Effector CD8-positive, alpha-beta T cell (primary cell): Measurements from ENCODE around the gene NME2.
A peak's percentile ranks its signal among the peaks of the same experiment; 100 is the strongest.
"Not testable (repeated sequence)": the region's sequence is repeated elsewhere in the genome, so short reads cannot be mapped to it uniquely, and the experiment has no call there.

Experiments
- DNase-seq: peaks from one replicate; lab custom pipeline; 2025; lab: John Stamatoyannopoulos, UW
- total RNA-seq, 4 experiments: gene quantifications; one replicate each; lab custom pipeline; 2026; lab: John Stamatoyannopoulos, UW

Gene NME2
- total RNA-seq = 0.18 to 2.1 (median 1.1) reads per million in 4 experiments

DNA sequence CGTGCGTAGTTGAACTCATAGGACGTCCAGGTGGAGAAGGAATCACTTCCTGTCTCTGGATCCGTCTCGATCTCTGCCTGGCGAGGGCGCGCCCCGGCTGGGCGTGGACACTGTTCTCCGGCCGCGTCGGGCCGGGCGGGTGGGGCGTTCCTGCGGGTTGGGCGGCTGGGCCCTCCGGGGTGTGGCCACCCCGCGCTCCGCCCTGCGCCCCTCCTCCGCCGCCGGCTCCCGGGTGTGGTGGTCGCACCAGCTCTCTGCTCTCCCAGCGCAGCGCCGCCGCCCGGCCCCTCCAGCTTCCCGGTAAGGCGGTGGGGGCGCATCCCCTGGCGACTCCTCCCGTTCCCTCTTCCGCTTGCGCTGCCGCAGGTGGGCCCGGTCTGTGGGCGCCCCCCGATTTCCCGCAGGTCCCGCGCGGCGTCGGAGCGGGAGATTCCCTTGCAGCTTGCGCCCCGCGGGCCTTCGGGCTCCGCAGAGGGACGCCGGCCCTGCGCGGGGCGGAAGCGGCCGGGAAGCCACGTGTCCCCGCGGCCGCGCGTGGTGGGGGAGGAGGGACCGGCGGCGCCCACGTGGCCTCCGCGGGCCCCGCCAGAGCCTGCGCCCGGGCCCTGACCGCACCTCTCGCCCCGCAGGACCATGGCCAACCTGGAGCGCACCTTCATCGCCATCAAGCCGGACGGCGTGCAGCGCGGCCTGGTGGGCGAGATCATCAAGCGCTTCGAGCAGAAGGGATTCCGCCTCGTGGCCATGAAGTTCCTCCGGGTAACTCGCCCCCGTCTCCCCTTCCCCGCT is at the start of gene NME2:
TSS of gene NME2 (plus strand) at position 214 of the 789 bp plus-strand sequence. CDS start at position 634, 420 bp downstream.
- peak; percentile 50 for DNase-seq

DNA sequence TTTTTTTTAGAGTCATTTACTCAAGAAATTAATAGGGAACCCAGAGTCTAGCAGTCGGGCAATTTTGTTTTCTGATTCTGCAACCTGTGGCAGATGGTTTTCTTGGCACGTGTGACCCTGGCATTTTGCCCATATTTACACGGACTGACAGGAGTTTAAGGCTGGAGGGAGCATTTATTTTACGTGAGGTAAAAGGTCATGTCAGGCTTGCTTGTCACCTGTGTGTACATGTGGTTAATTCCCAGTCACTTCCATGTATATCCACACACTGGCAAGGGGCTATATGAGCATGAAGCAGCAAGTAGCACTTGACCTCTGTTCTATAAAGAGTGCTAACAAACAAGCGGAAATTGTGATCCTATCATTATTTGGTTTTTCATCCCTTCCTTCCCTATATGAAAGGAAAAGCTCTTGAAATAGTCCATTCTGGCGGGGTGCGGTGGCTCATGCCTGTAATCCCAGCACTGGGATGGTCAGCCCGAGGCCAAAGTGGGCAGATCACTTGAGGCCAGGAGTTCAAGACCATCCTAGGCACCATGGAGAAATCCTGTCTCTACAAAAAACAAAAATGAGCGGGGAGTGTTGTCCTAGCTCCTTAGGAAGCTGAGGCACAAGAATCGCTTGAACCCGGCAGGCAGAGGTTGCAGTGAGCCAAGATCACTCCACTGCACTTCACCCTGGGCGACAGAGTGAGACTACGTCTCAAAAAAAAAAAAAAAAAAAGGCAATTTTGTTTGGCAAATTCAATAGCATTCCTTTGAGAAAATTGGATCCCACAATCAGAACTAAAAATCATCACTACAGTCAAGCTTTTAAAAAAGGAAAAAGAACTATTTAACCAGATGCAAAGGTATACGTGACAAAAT is 47.6 kb upstream of the NME2 start:
- DNase-seq = no peak

DNA sequence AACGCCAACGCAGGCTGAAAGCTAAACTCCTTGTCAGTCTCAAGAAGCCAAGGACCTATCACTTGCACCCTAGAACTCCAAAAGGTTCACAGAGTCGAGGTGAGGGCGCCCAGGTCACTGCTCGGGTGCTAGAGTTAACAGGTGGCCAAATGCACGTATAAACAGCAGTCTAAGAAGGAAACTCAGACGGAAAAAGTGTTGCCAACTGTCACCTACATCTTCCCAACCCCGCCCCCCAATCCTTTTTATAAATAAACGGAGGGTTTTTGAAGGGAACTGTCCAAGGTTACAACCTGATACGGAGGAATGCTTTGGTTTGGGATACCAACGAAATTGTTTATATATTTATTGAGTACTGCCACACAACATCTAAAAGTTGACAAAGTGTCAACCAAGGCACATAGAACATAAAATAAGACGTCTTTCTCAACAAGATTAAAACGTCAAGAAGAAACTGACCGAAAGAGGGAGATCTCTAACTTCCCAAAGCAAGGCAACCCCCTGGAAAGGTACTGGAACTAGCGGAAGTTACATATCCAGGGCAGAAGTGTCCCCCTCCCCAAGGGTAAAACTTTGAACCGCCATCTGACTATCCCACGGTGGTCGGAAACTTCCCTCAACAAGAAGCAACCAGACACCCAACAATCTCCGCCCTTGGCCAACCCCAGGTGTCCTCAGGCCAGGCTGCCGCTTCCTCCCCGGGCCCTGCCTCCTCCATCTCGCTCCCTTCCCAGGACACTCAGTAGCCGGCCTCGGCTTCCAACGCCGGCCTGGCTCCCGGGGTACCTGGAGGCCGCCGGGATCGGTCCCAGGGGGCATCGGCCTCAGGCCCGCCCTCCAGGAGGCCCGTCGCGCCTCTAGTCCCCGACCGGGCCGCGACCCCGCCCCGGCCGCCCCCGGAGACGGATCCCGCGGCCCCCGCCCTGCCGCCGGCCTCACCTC is 46.5 kb upstream of the NME2 start:
- peak; percentile 11 for DNase-seq

DNA sequence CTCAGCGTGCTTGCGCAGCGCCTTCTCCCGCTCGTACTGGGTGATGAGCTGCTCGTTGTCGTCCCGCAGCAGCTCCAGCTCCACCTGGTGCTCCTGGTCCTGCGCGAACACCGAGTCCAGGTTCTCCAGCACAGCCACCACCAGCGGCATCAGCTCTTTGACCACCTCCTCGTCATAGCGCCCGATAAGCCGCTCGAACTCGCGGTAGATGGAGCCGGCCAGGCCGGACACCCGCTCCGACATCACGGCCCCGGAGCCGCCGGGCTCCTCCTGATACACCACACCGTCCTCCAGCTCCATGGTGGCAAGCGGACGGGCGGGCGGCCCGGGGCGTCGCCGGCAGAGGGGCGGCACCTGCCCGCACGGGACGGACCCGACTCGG is 45.9 kb upstream of the NME2 start:
- DNase-seq = peak; percentile 41

DNA sequence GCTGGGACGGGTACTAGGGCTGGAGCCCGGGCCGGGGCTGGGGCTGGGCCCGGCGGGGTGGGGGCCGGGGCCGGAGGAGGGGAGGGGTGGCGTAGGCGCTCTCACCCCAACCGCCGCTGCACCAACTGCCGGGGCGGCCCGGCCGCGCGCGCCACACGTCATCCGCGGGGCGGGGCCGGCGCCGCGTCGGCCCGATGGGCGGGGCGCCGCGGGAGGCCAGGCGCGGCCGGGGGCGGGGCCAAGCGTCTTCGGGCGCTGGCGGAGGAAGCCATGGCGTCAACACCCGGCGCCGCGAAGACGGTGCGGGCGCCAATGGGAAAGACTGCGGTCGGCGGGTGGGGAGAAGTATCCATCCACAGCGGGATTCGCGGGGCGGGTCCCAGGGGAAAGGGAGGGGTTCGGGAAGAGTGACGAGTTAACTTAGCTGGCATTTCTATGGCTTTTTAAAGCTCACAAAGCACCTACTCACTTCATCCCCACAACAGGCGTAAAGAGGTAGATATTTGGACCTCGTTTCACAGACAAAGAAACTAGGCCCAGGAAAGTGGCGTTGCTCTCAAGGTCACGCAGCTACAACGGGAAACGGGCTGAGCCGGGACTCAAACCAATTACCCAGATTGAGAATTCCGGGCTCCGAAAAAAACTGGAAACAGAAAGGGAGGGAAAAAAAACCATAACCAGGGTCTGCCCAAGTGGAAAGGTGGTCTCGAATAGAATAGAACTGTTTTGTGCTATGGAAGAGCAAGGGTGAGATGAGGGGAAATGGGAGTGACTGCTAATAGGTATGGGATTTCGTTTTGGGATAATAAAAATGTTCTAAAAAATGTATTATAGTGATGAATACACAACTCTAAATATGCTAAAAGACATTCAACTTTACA is 45.2 kb upstream of the NME2 start, which contains the start of gene SPAG9:
TSS of gene SPAG9 (minus strand) at position 130 of the 881 bp plus-strand sequence. CDS start 212 bp downstream, outside the sequence.
- peak; percentile 85 for DNase-seq

DNA sequence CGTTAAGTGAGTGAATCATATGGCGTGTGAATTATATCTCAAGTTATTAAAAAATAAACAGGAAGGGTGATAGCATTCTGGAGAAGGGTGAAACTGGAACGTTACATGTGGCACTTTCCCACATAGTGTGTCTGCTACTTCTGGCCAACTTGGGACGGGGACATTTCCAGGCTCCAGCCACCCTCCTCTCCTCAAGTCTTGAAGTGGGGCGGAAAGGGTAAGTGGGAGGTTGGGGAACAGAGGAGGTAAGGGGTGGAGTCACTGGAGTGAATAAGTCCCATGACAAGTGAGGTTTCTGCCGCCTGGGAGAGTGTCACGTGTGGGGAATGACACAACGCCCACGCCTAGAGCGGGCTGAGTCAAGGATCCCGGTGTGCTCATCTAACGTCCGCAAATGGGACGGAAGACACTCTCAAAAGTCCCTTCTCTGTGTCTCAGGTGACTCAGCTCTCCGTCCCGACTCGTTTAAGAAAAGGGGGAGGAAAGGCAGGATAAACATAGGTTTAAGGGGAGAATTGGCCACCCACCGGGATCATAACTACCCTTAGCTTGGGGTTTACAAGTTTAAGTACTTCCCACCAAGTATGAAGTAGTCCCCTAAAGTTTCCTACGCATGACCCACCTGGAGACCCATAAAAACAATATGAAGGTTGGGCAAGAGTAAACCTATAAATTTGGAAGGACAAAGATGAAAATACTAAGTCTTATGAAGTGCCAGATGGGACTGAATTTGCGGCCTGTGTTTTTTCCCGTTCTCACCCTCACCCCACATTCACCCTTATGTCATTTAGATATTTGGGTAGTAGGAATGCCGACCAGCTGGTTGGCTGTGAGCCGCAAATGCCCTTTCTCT is 44.4 kb upstream of the NME2 start:
- peak; percentile 38 for DNase-seq

DNA sequence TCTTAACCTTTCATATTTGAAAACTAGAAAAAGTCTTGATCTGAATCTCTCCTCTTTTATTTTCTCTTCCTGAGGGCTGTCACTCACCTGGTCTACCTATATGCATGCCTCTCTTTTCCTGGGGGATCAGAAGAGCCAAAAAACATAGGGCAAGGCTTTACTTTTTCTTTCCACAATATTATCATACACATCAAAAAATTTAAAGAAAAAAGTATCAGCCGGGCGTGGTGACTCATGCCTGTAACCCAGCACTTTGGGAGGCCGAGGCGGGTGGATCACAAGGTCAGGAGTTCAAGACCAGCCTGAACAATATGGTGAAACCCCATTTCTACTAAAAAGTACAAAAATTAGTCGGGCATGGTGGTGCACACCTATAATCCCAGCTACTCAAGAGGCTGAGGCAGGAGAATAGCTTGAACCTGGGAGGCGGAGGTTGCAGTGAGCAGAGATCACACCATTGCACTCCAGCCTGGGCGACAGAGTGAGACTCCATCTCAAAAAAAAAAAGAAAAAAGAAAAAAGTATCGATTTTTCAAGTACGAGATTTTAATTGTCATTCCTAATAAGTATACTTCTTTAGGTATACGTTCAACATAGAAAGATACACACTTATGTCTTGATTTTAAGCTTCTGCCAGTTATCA is 43.6 kb upstream of the NME2 start:
- DNase-seq = not testable (repeated sequence)

DNA sequence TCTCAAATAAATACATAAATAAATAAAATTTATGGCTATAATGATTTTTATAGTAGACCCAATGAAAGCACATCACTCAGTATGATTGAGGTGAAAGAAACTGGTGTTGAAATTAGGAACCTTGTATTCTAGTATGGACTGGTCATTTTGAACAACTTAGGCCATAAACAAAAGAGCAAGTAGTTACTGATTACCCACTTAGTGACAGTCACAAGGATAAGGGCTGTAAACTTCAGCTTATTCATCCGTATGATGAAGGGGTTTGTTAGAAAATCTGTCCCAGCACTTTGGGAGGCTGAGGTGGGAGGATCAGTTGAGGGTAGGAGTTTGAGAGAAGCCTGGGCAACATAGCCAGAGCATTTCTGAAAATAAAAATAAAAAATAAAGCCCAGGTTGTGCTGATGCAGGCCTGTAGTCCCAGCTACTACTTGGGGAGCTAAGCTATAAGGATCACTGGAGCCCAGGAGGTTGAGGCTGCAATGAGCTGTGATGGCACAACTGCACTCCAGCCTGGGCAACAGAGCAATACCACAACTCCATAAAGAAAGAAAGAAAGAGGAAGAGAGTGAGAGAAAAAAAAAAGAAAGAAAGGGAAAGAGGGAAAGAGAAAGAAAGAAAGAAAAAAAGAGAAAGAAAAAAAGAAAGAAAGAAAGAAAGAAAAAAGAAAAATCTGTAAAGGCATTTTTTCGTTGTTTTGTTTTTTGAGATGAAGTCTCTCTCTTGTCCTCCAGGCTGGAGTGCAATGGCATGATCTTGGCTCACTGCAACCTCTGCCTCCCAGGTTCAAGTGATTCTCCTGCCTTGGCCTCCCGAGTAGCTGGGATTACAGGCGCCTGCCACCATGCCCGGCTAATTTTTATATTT is 41.3 kb upstream of the NME2 start:
- no peak for DNase-seq

DNA sequence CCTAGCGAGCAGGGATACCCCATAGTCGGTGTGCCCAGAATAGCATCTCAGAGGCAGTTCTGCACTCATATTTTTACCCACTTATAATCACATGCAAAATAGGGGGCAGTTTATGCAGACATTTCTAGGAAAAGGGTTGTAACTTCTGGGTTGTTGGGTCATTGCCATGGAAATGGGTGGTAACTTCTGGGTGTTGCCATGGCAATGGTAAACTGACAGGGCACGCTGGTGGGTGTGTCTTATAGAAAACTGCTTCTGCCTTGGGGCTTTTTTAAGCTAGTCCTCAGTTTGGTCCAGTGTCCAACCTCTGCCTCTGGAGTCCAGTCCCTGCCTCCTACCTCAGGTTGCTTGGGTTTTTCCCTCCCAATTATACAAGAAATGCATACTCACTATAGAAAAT is 38.1 kb upstream of the NME2 start:
- no peak for DNase-seq

DNA sequence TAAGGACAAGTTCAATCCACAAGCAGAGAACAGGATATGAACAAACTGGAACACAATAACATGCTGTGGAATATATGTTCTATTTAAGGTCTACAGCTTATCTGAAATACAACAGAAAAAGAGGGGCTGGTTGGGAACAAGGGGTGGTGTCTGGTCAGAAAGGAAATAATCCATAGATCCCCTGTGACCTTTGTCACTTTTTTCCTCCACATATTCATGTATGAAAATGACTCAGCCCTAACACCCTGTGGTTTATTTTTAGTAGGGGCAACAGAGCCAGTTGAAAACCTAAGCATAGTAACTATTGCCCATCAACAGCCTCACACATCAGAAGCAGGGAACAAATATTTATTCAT is 33.3 kb upstream of the NME2 start:
- no peak for DNase-seq

DNA sequence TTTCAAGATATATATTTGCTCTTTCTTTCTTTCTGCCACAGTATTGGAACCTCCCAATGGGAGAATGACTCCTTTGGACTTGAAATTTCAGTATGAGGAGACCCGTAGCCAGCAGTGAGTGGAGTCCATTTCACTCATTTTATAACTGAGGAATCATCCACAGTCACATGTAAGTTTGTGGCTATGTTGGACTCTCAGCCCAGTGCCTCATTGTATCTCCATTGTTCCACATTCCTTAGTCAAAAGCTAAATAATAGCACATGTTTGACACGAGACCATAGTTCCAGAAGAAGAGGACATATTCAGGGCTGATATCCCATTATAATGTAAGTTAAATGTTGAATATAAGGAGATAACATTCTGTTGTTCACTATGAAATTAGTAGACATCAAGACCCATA is 32.8 kb upstream of the NME2 start:
- no peak for DNase-seq

DNA sequence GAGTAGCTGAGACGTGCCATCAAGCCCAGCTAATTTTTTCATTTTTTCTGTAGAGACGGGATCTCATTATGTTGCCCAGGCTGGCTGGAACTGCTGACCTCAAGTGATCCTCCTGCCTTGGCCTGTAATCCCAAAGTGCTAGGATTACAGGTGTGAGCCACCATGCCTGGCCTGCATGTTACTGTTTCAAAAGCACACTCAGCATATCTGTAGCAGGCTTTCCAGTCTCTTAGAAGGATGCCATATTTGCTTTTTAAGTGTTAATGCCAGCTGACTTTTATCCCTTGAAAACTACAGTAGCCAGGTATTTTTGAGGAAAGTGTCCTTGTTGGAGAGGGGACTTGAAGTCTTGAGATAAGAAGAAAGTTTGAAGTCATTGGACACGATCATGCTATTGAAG is 30.3 kb upstream of the NME2 start:
- DNase-seq = no peak

DNA sequence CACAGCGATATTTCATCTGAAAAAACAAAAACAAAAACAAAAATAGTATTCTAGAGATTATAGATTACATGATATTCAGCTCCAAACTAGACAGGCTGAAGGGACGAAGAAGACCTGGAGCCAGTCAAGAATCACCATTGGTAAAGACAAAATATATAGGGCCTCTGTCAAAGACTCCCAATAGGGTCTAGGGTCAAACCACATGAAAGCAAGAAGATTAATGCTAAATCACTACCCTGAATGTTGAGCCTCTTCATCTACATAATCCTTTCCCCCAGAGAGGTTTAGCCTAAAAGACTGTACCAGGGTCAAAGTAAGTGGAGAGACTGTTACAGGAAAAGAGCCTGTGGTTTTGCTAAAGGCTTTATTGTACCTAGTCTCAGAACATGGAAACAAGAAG is 23.6 kb upstream of the NME2 start:
- DNase-seq = no peak

DNA sequence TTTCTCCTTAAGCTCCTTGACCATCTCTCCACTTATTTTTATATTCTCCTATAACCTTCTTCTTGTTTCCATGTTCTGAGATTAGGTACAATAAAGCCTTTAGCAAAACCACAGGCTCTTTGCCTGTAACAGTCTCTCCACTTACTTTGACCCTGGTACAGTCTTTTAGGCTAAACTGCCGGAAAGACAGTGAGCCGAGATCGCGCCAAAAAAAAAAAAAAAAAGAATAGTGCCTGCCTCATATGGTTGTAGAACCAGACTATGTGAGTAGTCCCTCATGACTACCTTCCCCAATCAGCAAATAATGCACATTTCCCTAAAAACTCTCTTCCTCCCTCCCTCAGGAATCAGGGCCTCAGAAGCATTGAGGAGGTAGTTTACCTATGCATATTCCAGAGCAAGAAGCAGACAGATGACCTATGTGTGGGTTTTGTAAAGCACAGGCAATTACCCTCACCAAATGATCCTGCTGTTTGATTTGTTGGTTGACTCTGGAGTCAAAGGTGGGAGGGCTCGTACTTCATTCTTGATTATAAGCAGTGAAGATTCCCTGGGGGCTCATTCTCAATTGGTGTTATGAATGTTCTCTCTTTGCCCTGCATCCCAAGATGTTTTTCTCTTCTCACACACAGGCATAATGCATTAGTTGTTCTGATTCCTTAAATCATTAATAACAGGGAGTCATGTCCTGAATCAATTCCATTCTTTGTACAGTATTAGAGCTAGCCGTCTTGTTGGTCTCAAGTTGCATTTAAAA is 21.8 kb upstream of the NME2 start:
- DNase-seq = no peak

DNA sequence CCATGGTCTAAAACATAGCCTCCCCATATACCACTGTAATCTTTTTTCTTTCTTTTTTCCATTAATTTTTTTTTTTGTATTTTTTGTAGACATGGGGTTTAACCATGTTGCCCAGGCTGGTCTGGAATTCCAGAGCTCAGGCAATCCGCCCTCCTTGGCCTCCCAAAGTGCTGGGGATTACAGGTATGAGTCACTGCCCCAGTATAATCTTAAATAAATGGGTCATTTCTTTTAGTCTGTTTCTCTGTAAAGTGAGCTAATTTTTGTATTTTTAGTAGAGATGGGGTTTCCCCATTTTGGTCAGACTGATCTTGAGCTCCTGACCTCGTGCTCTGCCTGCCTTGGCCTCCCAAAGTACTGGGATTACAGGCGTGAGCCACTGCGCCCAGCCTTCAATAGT is 18.6 kb upstream of the NME2 start:
- no peak for DNase-seq

DNA sequence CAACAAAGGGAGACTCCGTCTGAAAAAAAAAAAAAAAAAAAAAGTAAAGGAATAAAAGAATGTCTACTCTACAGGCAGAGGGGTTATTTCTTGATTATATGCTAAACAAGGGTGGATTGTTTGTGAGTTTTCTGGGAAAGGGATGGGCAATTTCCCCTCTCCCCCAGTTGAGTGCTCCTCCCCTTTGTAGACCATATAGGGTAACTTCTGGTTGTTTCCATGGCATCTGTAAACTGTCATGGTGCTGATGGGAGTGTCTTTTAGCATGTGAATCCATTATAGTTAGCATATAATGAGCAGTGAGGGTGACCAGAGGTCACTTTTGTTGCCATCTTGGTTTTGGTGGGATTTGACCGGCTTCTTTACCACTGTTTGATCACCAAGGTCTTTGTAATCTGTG is 17.0 kb upstream of the NME2 start:
- DNase-seq = no peak

DNA sequence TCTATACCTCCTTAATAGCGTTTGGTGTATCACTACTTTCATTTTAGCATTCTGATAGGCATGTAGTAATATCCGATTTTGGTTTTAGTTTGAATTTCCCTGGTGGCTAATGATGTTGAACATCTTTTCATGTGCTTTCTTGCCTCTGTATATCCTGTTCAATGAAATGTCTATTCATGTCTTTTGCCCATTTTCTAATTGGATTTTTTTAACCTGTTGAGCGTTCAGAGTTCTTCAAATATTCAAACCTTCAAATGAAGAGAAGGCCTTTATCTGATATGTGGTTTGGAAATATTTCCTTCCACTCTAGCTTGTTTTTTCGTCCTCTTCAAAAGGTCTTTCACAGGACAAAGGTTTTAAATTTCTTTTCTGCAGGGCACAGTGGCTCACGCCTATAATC is 15.3 kb upstream of the NME2 start:
- no peak for DNase-seq

DNA sequence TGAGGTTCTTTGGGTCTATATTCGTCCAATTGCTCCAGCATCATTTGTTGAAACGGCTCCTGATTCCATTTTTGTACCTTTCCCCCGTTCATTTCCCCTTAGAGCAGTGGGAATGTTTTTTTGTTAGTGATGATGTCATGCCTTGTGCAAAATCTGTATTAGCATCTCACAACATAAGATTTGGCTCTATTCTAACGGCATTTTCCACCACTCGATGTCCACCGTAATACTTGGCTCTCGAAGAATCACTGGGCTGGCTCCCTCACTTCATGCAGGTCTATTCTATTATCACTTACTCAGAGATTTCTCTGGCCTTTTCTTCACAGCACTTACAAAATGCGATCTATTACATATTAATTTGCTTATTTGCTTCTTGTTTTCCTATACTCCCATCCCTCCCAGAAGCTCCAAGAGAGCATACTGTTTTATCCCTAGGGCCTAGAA is 13.4 kb upstream of the NME2 start:
- DNase-seq = no peak
